GM18858 (cell line): ENCODE data around the gene HORMAD2.
"Not testable (repeated sequence)": the region's sequence is repeated elsewhere in the genome, so short reads cannot be mapped to it uniquely, and the experiment has no call there.

Source experiments
- ATAC-seq: cut with Tn5 transposase; IDR thresholded peaks from one replicate; pipeline ENCODE4 v1.9.1; 2021; ENCODE audit not compliant: unreplicated experiment

The HORMAD2 gene

GRCh38 chr22:30188911-30189310, 108.6 kb downstream of the HORMAD2 start:
- ATAC-seq = no peak

GRCh38 chr22:30190574-30190973, 110.3 kb downstream of the HORMAD2 start:
- no peak for ATAC-seq

- ATAC-seq = no peak
Observed at GRCh38 chr22:30191040-30191701, 110.9 kb downstream of the HORMAD2 start.

DNA sequence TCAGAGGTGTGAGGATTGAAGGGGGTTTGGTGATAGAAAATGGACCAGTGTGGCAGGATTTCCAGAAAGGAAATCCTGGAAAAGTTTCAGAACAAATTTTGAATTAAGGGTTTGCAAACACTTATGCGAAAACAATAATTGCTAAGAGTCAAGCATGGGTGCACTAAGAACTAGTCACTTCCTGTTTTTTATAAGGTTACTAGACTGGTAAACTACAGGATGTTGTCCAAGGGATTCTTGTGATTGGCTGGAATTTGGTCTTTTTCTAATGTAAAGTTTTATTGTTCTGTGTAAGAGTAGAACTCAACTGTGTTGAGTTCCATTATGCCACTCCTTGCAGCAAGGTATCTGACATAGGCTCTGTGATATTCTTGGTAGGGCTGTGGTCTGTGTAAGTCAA, 112.2 kb downstream of the HORMAD2 start:
- ATAC-seq = no peak

DNA sequence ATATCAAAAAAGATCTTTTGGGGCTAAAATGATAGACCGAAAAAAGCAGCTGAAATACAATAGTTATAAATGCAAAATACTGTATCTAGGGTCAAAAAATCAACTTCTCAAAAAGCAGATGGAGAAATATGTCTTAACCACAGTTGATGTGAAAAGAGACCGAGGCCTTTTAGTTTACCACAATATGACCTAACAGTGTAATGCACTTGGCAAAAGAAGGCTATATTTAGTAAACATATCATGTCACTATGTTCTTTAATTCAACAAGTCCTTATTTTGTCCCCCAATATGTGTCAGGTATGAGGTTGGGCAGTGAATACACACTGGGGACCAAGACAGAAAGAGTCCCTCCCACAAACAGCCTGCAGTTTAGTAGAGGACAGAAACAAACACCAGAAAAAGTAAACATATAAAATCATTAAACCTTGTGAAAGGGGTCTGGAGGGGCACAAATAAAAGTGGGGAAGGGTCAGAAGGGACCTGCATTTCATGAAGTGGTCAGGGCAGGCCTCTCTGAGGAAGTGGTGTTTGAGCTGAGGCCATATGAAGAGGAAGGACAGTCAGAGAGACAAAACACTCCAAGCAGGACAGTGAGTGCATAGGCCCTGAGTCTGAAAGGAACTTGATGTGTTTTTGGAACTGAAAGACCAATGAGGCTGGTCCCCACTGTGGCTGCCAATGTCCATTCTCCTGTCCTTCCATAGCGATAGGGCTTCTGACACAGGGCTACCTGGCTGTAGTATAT, 112.9 kb downstream of the HORMAD2 start:
- ATAC-seq = no peak

DNA sequence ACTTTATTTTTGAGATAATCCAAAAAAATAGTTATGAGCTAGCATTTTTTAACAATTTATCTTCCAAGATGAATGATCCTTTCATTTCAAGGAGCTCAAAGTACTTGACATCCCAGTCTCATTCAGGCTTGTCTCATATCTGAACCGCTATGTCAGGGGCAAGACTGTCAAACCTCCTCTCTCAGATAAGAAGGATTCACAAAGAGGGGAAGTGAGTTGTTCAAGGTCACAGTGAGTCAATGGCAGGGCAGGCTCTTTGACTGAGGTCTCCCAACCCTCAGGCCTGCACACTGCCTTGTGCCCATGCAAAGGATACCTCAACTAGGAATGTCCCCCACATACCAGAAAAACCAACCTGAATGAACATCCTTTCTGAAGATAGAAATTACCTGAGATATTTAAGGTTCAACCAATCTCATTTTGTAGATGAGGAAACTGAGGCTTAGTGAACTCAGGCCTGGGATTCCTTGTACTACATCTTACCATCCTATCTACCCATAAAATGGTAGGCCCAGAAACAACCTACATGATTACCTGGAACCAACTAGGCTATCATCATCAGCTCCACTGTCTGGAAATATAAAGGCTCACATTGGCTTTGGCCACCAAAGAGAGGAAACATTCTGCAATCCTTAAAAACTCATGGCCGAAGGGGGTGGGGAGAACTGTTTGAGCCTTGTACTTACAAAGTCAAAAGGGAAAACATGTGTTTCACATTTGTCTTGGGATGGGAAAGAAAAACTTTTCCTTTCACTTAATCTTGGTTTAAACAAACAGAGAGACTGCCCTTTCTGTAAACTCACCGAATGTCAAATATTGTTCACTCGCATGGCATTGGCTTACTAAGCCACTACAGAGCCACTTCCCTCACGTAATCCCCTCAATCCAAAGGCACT, 115.2 kb downstream of the HORMAD2 start:
- no peak for ATAC-seq

- no peak for ATAC-seq
Observed at GRCh38 chr22:30196141-30196879, 116.0 kb downstream of the HORMAD2 start.

DNA sequence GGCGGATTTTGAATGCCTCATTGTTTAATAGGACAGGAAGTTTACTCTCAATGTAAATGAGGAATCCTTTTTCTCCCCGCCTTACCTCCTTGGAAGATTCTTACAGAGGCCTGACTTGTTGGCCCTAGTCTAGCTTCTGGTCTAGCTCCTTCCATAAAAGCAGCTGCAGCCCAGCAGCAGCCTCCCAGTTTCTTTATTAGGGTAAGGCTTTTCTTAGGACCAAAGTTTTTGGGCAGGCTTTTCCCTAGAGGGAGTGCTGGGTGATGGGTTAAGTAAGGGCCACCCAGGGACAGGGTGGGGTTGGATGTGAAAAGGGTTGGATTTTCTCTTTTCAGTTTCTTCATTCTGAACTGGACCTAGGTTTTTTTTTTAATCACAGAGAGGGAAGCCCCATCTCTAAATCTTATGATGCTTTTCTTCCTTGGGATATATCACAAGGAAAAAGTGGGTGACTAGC, 116.6 kb downstream of the HORMAD2 start:
- ATAC-seq = no peak

- ATAC-seq = no peak
Observed at GRCh38 chr22:30197389-30197788, 117.1 kb downstream of the HORMAD2 start.

GRCh38 chr22:30198152-30198825, 118.0 kb downstream of the HORMAD2 start:
- no peak for ATAC-seq

- ATAC-seq = no peak
Observed at GRCh38 chr22:30198921-30199320, 118.7 kb downstream of the HORMAD2 start.

- not testable (repeated sequence) for ATAC-seq
Observed at GRCh38 chr22:30200905-30201304, 120.6 kb downstream of the HORMAD2 start.

GRCh38 chr22:30201945-30202344, 121.7 kb downstream of the HORMAD2 start:
- ATAC-seq = no peak

DNA sequence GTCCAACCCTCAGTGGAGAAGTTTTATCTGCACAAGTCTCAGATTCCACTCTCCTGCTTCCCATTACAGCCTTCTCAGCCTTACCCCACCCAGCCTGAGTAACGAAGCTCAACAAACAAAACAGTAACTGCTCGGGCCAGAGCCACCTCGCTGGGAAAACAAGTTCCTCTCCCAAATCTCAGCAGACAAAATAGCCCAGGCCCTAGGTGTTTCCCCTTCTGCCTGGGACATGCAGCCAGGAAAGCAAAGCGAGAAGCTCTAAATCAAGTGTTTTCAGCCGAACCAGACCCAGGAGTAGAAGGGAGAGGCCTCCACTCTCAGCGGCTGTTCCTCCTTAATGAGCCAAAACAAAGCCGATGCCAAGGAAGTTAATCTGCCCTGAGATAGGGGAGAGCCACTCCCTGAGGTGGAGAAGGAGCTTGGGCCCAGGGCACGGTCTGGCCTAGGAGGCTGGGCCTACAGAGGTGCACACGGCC, 122.3 kb downstream of the HORMAD2 start:
- no peak for ATAC-seq

DNA sequence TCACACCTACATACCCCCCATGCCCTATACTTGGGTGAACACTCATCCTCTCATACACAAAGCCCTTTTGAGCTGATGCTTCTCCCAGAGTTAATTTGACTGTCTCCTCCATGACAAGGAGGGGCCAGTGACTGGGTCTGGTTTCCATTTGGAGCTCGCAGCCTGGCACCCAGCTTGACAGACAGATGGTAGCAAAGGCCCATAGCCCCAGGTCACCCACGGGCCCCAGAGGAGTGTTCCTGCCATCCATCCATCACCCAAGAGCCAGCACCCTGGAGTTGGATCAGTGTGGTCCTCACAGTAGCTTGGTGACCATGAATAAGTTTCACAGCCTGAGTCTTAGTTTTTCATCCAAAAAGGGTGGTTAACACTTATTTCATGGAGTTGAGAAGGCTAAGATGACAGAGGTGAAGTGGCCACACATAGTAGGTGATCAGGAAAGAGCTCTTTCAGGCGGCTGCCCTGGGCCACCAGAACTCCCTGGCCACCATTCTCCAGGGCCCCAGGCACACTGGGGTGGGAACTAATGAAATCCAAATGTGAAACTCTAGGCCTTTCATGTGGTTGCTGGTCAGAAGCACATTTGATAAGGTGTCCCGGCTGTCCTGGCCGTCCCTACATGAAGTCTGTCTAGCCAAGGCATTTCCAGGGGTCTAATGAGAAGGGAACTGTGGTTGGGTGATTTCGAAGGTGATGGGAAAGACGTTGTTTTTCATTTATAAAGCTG, 123.9 kb downstream of the HORMAD2 start:
- ATAC-seq = no peak

DNA sequence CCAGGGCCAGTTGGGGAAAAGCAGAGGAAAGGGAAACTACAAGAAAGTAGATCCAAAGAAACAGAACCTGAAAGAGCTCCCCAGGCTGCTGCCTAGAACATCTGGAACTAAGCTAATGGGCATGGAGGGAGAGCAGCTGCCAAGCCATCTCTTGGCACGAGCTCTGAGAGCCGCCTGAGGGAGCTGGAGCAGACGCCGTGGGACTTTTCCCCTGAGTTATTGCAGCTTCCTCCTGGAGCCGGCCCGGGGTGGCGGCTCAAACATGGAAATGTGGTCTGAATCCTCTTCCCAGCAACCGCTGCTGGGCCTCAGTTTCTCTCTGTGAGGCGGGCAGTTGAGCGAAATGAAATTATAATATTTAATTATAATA, 124.5 kb downstream of the HORMAD2 start:
- no peak for ATAC-seq

- no peak for ATAC-seq
Observed at GRCh38 chr22:30205281-30206115, 125.2 kb downstream of the HORMAD2 start.

DNA sequence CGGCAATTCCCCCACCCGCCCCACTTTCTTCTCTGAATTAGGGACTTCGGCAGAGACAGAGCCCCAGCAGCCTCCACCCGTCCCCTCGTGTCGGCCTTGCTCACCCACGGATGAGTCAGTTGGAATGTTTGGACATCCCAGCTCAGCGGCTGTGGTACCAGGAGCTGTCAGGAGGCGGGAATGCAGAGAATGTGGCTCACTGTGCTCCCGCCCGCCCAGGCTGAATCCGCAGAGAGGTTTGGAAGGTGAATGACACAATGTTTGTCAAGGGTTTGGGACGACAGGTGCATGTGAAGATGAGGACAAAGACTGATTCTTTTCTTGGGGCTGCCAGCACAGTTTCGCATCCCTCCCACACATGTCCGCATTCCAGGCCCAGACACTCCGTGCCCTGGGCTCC, 126.7 kb downstream of the HORMAD2 start:
- no peak for ATAC-seq
